Activated CD8-positive, alpha-beta memory T cell treated with anti-CD3 and anti-CD28 coated beads for 36 hours (primary cell): Measurements from ENCODE around the gene DCANP1. TPM values are rescaled to one million over a fixed set of nuclear protein-coding genes. Genes with fewer than 3 reads are reported as not detected.

Experiments
- CTCF ChIA-PET: fragments of 350-600 bp; sonication (Branson Sonifier 250); formaldehyde crosslinking; loops from one replicate; lab custom pipeline; 2021; ENCODE audit warnings: antibody characterized with exemption; lab: Charles Lee
- POLR2A ChIA-PET: fragments of 350-600 bp; sonication (Branson Sonifier 250); formaldehyde crosslinking; loops from one replicate; lab custom pipeline; 2021; ENCODE audit warnings: antibody characterized with exemption; lab: Charles Lee
- total RNA-seq, 2 experiments: library from RNA; stranded (reverse); gene quantifications; one replicate each; pipeline ENCODE4 v1.2.3, GENCODE V29; 2021

DCANP1 gene
- total RNA-seq, 2 experiments from 2014 or later = not detected

DNA sequence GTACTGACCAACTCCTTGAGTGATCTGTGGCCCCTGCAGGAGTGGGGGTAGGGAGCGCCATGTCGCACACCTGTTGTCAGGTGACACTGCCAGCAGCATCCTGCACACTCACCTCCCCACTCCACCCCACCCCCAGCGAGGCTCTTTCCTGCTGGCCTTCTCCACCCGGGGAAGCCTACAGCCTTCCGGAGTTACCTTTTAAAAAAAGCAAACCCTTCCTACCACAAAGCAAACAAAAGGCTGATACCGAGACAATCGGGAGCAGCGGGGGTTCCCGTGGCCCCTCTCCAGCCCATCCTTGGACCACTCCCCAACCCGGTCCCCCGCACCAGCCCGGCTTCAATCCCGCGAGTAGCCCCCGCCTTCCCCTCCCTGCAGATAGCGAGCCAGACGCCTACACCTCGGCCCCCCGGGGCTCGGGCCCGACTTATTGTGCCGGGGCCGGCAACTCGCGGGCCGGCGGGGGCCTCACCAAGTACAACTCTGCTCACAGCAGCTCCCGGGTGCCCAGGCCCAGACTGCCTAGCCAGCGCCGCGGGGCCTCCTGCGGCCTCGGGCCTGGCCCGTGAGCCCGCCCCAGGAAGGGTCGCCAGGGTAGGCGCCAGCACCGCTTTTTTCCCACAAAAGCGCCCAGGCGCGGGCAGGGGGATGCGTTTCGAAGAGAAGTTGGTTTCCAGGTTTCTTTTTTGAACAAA is 48.8 kb downstream of the DCANP1 start:
- ChIA-PET POLR2A (no interaction called here), CTCF (interaction anchor here (0.8 to 2.1 kb wide), 2 partner anchors 12 to 28 kb away, joined by 3 to 4 read pairs; no protein-coding TSS in a partner anchor)

DNA sequence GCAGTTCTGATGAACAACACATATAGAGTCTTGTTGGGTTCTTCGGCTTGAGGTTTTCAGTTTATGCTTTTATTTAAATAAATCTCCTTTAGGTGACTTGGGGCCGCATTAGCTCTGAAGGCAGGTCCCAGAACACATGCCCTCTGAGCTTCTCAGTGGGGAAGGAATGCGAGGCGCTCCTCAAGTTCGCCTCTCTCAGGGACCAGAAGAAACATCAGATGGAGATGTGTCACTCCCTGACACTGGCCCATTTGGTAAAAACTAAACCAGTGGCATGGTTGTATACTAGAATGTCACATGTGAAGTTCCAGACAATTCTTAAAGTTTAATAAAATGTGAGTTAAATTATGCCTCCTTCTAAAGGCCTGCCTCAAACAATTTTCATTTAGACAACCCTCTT is 50.1 kb downstream of the DCANP1 start:
- POLR2A ChIA-PET = no interaction called here
- CTCF ChIA-PET = interaction anchor here (2.1 kb wide), 1 partner anchor 11 kb away, joined by 4 read pairs; no protein-coding TSS in a partner anchor

DNA sequence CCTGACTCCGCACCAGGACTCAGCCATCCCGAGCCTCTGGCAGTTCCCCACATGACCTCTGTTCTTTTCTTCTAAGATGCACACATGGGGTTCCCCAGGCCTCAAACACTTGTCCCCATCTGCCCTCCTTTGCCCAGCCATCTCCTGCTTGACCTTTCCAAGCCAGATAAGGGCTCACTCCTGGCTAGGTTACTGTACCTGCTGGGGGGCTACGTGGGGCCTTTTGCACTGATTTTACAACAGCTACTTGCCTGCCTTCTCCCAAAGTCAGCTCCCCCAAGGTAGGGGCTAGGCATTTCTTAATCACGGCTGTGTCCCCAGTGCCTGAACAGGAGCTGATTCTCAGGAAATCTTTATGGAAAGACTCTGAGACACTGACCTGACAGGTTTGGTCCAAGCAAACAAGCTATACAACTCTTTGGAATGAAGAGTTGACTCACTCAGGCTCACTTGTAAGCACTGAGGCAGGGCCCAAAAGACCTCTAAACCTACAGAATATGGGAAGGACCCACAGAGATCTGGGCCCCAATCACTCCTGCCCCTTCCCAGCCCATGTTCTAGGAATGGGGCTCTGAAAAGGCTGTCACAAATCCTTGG is 50.6 kb downstream of the DCANP1 start:
- CTCF ChIA-PET = interaction anchor here (2.1 kb wide), 1 partner anchor 10 kb away, joined by 4 read pairs; no protein-coding TSS in a partner anchor

DNA sequence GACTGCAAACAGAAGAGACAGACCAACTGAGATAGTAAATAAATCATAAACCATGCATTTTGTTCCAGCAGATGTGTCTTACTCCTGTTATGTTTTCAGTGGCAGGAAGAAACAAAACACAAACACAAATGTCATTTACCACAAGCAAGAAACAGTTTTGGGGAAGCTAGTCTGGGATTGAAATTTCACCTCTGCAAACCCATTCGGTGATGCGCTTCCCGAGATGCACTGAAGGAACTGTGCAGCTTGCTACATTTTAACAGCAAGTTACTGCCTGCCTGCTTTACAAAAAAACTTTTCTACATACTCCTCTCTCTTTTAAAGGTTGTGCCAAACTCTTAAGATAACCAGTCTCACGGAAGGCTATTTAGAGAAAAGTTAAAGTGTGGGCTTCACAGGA is 51.3 kb downstream of the DCANP1 start:
- ChIA-PET POLR2A (no interaction called here), CTCF (no interaction called here)

More for the DNA sequence above, 50.6 kb downstream of the DCANP1 start:
- POLR2A ChIA-PET = no interaction called here

DNA sequence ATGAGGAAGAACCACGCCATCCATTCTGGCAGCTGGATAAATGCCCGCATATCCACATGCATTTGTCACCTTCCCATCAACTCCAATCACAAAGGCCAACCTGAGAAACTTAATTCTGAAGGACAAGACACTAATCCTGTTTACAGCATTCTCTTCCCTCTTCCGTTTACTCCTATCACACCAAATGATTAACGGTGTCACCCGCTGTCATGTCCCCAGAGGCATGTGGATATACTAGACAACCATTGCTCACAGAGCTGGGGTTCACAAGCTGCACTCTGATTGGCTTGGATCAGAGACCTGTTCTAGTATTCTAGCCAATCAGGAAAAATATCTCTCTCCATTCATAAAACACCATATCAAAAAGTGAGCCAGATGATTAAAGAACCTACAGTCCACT is 51.7 kb downstream of the DCANP1 start:
- POLR2A ChIA-PET = no interaction called here
- CTCF ChIA-PET = interaction anchor here (1.3 kb wide), 1 partner anchor 10 kb away, joined by 3 read pairs; no protein-coding TSS in a partner anchor

Other genes with a start within 250 kb of the DCANP1 start
- 100 to 1,000 TPM; 198 to 201 TPM for gene MACROH2A1, start 48.1 kb downstream of the DCANP1 start, total RNA-seq
- gene TIFAB, start 5.0 kb upstream of the DCANP1 start, total RNA-seq = not detected
- not detected for gene NEUROG1, start 88.6 kb upstream of the DCANP1 start, total RNA-seq
- gene CXCL14, start 131.6 kb upstream of the DCANP1 start, total RNA-seq = not detected